ENCODE results near the gene DSG1.

The DSG1 gene

DNA sequence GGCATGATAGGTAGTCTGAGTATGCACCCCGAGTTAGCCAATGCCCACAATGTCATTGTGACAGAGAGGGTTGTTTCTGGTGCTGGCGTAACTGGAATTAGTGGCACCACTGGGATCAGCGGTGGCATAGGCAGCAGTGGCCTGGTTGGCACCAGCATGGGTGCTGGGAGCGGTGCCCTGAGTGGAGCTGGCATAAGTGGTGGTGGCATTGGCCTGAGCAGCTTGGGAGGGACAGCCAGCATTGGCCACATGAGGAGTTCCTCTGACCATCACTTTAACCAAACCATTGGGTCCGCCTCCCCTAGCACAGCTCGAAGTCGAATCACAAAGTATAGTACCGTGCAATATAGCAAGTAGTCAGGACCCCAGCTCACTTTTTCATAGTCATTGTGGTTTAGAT, 37.0 kb downstream of the DSG1 start:
- no peak for DNase-seq

DNA sequence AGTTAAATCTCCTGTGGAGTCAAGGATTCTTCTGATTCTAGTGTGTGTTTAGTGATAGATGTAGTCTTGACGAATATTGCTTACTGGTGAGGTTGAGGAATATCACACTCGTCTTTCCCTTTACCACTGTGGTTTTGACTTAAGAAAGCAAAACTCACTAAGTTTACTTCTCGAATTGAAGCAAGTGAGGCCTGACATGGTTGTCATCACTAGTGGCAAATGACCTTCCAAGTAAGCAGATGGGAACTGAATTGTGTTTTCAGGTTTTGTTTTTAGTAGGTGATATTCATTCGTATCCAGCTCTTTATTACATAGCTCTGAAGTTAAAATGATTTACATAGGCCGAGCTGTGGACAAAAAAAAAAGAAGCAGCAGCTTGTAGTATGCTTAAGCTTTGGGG, 38.1 kb downstream of the DSG1 start:
- DNase-seq, result no peak

DNA sequence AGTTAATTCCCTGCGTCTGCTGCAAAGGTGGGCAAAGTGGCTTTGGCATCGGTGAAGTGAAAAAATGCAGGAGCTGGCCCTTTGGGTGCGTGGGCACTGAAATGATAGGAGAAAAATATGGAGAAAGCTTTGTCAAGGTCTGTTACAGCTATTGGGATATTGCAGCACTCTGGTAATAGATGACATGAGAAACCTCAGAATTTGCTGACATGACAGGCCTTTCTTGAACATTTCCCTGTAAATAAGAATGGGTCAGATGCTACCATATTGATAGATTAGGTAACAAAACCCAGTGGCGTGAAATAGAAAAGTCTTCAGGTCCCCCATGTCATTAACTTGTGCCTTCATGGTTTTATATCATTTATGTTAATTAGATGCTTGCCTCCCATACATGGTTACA, 46.2 kb downstream of the DSG1 start:
- no peak for DNase-seq

DNA sequence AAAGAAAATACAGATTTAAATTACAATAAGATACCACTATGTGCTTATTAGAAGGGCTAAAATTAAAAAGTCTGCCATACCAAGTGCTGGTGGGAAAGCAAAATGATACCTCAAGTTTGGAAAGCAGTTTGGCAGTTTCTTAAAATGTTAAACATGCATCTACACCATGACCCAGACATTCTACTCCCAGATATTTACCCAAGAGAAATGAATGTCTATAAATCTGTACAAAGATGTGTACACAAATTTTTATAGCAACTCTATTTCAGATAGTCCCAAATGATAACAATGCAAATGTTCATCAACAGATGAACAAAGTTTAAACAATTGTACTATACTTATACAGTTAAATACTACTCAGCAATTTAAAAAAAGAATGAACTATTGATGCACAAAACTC, 51.5 kb downstream of the DSG1 start:
- DNase-seq, result no peak

DNA sequence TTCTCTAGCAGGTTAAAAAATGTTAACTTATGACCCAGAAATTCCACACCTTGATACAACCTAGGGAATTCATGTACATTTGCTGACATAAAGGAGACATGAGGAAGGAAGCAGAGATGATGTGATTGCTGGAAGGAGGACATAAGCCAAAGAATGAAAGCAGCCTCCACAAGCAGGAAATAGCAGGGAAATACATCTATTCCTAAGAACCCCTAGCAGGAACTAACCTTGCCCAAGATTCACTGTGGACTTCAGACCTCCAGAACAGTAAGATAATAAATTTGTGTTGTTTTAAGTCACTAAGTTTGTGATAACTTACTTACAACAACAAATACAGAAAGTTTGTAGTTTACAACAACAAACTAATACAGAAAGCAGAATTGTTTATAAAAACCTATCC, 54.0 kb downstream of the DSG1 start:
- no peak for DNase-seq

DNA sequence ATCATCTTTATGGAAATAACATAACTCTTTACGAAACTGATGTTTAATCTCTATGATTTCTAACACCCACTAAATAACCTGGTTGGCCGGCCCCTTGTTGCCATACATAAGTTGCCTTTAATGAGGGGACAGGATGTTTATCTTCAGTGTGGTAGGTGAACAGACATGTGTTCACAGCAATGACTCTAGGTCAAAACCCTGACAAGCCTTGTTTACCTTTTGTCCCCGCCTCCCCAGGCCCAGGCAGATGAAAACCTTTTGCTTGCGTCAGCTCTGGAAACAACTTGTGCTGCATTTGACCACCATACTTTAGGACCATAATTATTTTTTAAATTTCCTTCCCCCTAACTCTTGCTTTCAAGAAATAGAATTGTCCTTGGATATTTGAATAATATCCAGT, 55.7 kb downstream of the DSG1 start:
- no peak for DNase-seq

DNA sequence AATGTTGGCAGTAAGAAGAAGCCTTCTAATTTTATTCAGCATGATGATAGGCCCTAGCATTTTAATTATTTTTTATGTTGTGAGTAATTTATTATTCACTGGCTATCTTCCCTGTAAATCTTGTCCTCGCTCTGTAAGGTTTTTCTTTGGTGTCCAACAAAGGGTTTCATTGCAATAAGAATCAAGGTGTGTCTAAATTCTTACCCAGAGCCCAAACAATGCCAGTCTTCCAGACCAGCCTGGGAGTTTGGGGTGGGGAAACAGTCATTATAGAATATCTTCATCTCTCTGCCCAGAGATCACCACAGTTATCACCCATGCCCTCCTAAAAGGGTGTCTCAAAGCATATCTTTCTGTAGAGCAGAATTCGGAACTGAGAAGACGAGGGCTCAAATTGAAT, 58.5 kb downstream of the DSG1 start, which contains the start of gene DSG4:
DSG4 (plus strand) TSS at position 301 of the 400 bp plus-strand sequence. CDS start 135 bp downstream, outside the sequence.
- no peak for DNase-seq

DNA sequence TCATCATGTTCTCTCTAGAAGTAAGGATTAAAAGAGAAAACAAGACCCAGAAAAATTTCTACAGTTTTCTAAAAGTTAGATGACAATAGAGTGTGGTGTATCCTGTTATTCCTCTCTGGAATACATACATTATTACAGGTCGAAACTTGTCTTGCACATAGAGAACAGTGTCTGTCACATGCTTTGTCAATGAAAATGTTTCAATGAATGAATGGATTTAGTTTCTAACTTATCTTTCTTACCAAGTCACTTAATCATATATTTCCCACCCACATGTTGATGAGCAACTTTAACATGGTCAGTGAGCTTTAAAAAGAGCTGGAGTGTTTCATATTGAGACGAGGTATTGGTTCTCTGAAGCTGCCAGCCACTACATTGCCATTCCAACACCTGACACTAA, 63.0 kb downstream of the DSG1 start:
- no peak for DNase-seq

DNA sequence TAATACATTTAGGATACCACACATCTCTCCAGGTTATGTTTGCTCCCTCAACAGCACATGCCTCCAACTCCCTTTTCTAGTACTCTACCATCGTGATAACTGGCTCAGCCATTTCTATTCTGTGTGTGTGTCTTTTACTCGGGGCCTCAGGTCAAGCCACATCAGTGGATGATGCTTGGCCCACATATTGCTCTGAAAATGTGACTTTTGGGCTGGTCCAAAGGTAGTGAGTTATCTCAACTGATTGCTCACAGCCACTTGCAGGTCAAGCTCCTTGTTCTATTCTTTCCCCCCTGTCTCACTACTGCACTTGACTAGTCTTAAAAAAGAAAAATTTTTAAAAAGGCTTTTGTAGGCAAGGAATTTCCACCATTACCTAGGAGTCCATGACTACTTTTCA, 64.1 kb downstream of the DSG1 start:
- DNase-seq, result no peak

DNA sequence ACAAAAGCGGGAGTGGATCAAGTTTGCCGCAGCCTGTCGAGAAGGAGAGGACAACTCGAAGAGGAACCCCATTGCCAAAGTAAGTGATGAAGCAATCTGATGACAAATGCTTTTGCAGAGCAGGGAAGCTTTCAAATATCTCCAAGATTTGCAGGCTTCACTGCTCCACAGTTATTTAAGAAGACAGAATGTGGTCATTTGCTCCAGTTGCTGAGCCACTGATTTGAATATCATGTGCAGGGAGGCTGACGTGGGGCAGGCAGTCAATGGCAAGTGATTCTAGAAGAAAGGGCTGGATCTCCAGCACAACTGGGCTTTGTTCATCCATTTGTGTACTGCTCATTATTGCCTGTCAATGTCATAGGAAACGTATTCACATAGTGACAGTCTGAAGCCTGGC, 68.8 kb downstream of the DSG1 start:
- DNase-seq, result no peak

DNA sequence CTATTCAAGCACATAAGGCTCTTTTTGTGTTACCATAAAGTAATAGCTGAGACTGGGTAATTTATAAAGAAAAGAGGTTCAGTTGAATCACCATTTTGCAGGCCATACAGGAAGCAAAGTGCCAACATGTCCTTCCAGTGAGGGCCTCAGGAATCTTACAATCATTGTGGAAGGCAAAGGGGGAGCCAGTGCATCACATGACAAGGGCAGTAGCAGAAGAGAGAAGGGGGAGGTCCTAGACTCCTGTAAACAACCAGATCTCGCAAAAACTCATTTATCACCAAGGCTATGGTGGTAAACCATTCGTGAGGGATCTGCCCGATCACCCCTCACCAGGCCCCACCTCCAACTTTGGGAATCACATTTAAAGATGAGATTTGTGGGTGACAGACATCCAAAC, 75.3 kb downstream of the DSG1 start:
- no peak for DNase-seq

DNA sequence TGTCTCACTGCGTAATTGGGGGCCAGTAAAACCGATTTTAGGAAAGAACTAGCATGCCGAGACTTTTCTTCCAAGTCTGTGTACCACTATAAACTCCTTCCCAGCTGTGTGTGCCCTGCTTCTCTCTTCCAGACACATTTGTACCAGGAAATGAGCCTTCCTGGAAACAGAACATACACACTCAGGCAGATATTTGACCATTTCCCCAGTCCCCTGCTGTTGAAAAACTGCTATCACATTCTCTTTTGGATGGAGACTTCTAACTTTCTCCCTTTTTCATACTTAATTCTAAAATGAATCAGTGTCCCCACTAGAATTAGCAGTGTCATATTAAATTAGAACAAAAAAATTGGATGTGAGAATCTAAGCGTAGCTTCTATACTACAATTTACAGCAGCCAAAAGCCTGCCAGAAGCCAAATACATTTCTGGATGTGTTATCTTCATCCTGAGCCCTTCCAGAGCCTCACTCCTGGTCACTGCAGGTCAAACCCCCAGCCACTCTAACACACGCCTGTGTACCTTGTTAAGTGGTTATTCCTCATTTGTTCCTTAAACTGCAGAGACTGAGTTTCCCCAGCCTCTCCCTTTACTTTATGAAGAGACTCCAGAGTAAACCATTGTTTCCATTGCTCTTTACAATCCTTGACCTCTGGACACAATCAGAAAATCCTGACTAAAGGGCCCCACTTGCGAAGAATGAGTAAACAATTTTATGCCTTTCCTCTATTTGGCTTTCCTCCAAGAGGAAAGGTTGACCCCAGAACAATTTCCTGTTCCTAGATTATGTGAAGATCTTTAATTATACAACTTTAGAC, 79.0 kb downstream of the DSG1 start:
- DNase-seq, result no peak

DNA sequence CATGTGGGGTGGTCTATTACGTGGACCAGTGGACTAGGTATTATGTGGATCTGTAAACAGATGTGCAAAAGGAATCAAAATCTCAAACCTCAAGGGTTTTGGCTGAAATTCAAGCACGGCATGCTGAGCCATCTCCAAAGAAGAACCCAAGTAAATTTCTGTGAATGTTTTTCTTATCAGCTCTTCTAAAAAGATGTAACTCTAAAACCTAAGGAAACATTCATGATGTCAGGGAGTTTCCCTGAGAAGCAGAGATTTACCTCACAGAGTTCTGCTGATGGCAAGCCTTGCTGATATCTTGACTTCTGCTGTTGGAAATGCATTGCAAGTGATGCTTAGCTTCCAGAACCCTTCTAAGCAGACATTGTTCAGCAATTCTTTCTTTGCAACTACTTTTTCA, 80.2 kb downstream of the DSG1 start:
- no peak for DNase-seq

DNA sequence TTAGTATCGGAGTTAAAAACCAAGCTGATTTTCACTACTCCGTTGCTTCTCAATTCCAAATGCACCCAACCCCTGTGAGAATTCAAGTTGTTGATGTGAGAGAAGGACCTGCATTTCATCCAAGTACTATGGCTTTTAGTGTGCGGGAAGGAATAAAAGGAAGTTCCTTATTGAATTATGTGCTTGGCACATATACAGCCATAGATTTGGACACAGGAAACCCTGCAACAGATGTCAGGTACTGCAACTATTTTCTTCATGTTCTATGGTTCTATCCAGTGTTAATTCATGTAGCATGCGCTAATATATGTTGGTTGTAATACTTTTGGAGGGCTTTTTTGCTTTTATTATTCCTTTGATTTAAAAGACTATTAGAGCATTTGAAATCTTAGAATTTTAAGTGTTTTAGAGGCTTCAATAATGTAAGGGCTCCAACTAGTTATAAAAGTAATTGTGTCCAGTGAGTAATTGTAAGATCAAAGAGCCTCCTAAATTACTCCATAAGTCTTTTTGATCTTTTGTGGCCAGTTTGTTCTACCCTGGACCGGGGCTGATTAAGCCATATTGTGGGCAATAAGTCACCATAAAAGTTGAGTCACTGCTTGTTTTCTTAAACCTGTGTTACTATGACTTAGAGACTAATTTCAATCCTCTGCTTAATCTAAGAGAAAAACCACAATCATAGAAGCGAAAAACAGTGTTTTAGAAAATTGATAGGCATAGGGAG, 81.5 kb downstream of the DSG1 start:
- DNase-seq, result no peak

DNA sequence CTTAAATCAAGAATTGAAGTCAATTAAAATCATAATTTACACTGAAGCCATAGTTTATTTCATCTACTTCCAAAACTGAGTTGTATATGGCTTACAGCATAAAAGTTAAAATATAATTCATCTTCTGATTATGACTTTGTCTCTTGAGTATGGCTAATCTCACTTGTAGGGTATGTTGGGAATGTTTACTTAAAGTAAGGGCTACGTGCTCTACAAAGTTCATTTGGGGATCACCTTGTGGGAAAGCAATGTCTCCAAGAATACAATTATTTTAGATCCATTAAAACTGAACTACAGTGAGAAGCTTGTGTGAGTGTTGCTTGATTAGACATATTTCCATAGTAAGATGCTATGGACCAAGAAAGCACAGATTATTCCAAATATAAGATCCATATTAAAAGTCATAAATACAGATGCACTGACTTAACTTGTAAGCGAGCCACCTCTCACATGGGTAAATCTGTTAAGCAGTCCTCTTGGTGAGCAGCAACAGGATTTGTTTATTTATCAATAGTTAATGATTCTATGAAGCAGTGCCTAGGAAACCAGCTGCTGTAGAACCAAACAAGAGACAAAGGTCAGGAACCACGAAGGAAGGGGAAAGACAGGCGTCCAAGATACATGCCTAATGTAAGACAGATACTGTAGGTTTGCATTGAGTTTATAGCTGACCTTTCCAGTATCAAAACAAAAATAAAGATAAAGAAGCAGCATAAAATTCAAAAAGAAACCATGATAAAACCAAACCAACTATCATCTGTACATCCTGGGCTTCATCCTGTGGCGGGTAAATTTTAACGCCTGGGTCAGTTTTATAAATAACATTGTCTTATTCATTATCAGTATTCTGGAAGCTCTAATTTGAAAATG, 83.4 kb downstream of the DSG1 start:
- DNase-seq, result no peak

DNA sequence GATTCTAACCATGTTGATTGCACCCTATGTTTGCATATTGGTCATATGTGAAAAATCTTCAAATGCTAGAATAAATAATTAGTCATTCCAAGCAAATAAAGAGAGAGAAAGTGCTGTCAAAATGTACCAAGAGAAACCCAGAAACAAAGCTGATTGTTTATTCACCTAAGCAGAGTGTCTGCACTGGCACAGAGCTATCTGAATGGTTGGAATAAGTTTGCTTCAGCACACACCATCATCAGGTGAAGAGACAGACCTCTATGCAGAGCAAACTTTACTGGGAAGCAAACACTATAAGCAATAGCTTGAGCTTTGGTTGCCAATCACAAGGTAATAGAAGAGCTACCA, 84.0 kb downstream of the DSG1 start:
- DNase-seq, result no peak

DNA sequence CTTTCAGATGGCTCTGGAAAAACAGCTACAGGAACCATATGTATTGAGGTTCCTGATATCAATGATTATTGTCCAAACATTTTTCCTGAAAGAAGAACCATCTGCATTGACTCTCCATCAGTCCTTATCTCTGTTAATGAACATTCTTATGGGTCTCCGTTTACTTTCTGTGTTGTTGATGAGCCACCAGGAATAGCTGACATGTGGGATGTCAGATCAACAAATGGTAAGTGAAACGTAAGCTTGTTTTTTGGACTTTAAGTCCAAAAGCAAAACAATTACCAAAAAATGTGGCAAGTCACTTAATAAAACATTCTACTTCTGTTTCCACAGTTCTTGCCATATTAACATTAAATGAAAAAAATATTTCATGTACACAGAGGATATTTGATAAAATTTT, 85.4 kb downstream of the DSG1 start:
- no peak for DNase-seq

Measured in activated T-cell treated with anti-CD3 and anti-CD28 coated beads, Interleukin-2, amount 50 U/mL, for 48 hours (primary cell).